HepG2 (cell line): Measurements from ENCODE around the gene PFN4. TPM values are rescaled to one million over a fixed set of nuclear protein-coding genes. Genes with fewer than 3 reads are reported as not detected.

Experiments used
- IKZF4 ChIP-seq: sonication (generic); formaldehyde crosslinking; IDR thresholded peaks from 2 replicates; pipeline ENCODE4 v1.5.1; 2020; ENCODE audit warnings: borderline replicate concordance, mild to moderate bottlenecking, low read depth, missing genetic modification reagents; ENCODE audit errors: not compliant biosample characterization
- NRL ChIP-seq: sonication (generic); formaldehyde crosslinking; IDR thresholded peaks from 2 replicates; pipeline ENCODE4 v1.5.0; 2020; ENCODE audit warnings: missing genetic modification reagents, mild to moderate bottlenecking, moderate library complexity, borderline replicate concordance
- polyA plus RNA-seq, 8 experiments: library from polyadenylated mRNA; depleted of rRNA in 3 of 8; stranded (reverse) in 7 of 8; unstranded in 1 of 8; fragments of >200 nt; fragmentation: Illumina TruSeq in 4 of 8; extraction: Trizol in 4 of 8; gene quantifications; 2 replicates each; pipeline versions ENCODE4 v1.2.1 to v1.2.3, GENCODE V29; 2011 to 2016; ENCODE audit warnings: low read depth in 4 of 8, missing spikeins in 1 of 8, mixed read lengths in 1 of 8; ENCODE audit not compliant: insufficient read depth in 1 of 8
- total RNA-seq, 5 experiments: library from RNA; depleted of rRNA; stranded (reverse); fragments of >200 nt; fragmentation: Illumina TruSeq; extraction: Trizol; gene quantifications; 2 replicates each; pipeline ENCODE4 v1.2.3, GENCODE V29; 2016; ENCODE audit warnings: low read depth in 1 of 5
- TF ChIP-seq, protein P1 (sequence below): sonication (generic); formaldehyde crosslinking; IDR thresholded peaks from 2 replicates; pipeline ENCODE4 v1.4.0; 2020; ENCODE audit warnings: missing genetic modification reagents
- TF ChIP-seq, protein P2 (sequence below): sonication (generic); formaldehyde crosslinking; IDR thresholded peaks from 2 replicates; pipeline ENCODE4 v1.5.0; 2020; ENCODE audit warnings: missing genetic modification reagents

The PFN4 gene
- total and polyA plus RNA-seq, 2 of the 13 experiments (the other 11 are each of a cell fraction or from before 2014, with no cell fraction given), result 0.12 to 0.20 TPM

DNA sequence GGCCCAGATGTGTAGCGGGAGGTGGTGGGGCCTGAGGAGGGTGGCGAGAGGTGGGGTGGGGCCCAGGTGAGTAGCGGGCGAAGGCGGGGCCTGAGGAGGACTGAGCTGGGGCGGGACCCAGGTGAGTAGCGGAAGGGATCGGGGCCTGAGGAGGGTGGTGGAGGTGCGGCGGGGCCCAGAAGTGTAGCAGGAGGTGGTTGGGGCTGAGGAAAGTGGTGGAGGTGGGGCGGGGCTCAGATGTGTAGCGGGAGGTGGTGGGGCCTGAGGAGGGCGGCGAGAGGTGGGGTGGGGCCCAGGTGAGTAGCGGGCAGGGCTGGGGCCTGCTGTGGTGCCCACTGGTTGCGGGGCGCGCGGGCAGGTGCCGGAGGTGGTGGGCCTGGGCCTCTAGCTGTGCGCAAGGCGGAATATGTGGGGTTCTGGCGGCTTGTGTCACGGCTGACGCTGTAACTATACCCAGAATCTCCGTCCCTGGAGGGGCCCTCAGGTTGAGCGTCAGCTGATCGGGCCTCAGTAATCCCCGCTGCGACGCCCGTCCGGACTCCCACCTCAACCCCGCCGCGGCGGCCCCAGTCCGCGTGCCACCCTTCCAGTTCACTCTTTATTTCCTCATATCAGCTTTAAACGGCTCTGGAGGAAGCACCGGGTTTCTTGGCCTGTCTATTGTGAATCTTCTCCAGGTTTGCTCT, 46.1 kb downstream of the PFN4 start (continued):
- TF ChIP-seq, protein P1, sequence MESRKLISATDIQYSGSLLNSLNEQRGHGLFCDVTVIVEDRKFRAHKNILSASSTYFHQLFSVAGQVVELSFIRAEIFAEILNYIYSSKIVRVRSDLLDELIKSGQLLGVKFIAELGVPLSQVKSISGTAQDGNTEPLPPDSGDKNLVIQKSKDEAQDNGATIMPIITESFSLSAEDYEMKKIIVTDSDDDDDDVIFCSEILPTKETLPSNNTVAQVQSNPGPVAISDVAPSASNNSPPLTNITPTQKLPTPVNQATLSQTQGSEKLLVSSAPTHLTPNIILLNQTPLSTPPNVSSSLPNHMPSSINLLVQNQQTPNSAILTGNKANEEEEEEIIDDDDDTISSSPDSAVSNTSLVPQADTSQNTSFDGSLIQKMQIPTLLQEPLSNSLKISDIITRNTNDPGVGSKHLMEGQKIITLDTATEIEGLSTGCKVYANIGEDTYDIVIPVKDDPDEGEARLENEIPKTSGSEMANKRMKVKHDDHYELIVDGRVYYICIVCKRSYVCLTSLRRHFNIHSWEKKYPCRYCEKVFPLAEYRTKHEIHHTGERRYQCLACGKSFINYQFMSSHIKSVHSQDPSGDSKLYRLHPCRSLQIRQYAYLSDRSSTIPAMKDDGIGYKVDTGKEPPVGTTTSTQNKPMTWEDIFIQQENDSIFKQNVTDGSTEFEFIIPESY (CRISPR knock-in tag), result peak; percentile 80; the same call in 1 of the 2 replicates
- TF ChIP-seq, protein P2, sequence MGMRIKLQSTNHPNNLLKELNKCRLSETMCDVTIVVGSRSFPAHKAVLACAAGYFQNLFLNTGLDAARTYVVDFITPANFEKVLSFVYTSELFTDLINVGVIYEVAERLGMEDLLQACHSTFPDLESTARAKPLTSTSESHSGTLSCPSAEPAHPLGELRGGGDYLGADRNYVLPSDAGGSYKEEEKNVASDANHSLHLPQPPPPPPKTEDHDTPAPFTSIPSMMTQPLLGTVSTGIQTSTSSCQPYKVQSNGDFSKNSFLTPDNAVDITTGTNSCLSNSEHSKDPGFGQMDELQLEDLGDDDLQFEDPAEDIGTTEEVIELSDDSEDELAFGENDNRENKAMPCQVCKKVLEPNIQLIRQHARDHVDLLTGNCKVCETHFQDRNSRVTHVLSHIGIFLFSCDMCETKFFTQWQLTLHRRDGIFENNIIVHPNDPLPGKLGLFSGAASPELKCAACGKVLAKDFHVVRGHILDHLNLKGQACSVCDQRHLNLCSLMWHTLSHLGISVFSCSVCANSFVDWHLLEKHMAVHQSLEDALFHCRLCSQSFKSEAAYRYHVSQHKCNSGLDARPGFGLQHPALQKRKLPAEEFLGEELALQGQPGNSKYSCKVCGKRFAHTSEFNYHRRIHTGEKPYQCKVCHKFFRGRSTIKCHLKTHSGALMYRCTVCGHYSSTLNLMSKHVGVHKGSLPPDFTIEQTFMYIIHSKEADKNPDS, result no peak
- TF ChIP-seq IKZF4 (CRISPR knock-in tag) (no peak), NRL (CRISPR knock-in tag) (0 out of 2 replicates have a peak, but pooled peaks have one; percentile 32)
